CD4-positive, alpha-beta memory T cell (primary cell): ENCODE measurements around the gene SMCHD1. TPM values are rescaled to one million over a fixed set of nuclear protein-coding genes. Genes with fewer than 3 reads are reported as not detected.

Experiments
- CTCF ChIA-PET: fragments of 350-600 bp; sonication (Branson Sonifier 250); formaldehyde crosslinking; loops from one replicate; lab custom pipeline; 2021; ENCODE audit warnings: inconsistent platforms; ENCODE audit not compliant: partially characterized antibody; lab: Charles Lee
- POLR2A ChIA-PET: fragments of 350-600 bp; sonication (Branson Sonifier 250); formaldehyde crosslinking; loops from one replicate; lab custom pipeline; 2021; ENCODE audit not compliant: partially characterized antibody; lab: Charles Lee
- DNase-seq, 5 donors: peaks; one replicate each; pipeline versions ENCODE4 v3.0.0 to v3.0.0-alpha.2; 2020 to 2022; ENCODE audit warnings: mixed read lengths in 1 of 5
- H3K27ac ChIP-seq: one replicate; pipeline ENCODE4 v1.7.0; 2013; ENCODE audit warnings: low read depth, low read length
- H3K27me3 ChIP-seq: 2 replicates; pipeline ENCODE4 v1.7.0; 2013; ENCODE audit warnings: mild to moderate bottlenecking, low read length, moderate library complexity; ENCODE audit not compliant: insufficient read depth
- H3K36me3 ChIP-seq: 2 replicates; pipeline ENCODE4 v1.7.0; 2013; ENCODE audit warnings: mild to moderate bottlenecking, low read length, moderate library complexity; ENCODE audit not compliant: insufficient read depth
- H3K4me1 ChIP-seq: 2 replicates; pipeline ENCODE4 v1.7.0; 2013; ENCODE audit warnings: mild to moderate bottlenecking, low read length, moderate library complexity; ENCODE audit not compliant: insufficient read depth
- H3K4me3 ChIP-seq, 2 donors: one replicate each; pipeline ENCODE4 v1.7.0; 2013; ENCODE audit warnings: low read length in 2 of 2, mild to moderate bottlenecking in 1 of 2
- H3K9me3 ChIP-seq, 2 donors: one replicate each; pipeline ENCODE4 v1.7.0; 2013; ENCODE audit warnings: low read length in 2 of 2, control low read depth in 1 of 2; ENCODE audit not compliant: control insufficient read depth in 1 of 2
- H3K27ac Mint-ChIP-seq, 7 donors: one replicate each; pipeline ENCODE4 v1.8.0; 2020 to 2021; ENCODE audit warnings: mixed read lengths in 7 of 7, mild to moderate bottlenecking in 6 of 7, inconsistent platforms in 3 of 7, moderate library complexity in 3 of 7
- H3K27me3 Mint-ChIP-seq, 2 donors: one replicate each; pipeline ENCODE4 v1.8.0; 2020 to 2021; ENCODE audit warnings: mixed read lengths in 2 of 2
- H3K36me3 Mint-ChIP-seq, 2 donors: one replicate each; pipeline ENCODE4 v1.8.0; 2020 to 2021; ENCODE audit warnings: mixed read lengths in 2 of 2, inconsistent platforms in 1 of 2, mild to moderate bottlenecking in 1 of 2
- H3K4me1 Mint-ChIP-seq, 4 donors: one replicate each; pipeline ENCODE4 v1.8.0; 2020 to 2021; ENCODE audit warnings: mixed read lengths in 4 of 4, mild to moderate bottlenecking in 1 of 4
- H3K4me3 Mint-ChIP-seq, 8 donors: one replicate each; pipeline ENCODE4 v1.8.0; 2020 to 2021; ENCODE audit warnings: mixed read lengths in 8 of 8, mild to moderate bottlenecking in 7 of 8, moderate library complexity in 6 of 8, inconsistent platforms in 3 of 8
- H3K9me3 Mint-ChIP-seq, 8 donors: one replicate each; pipeline ENCODE4 v1.8.0; 2020 to 2021; ENCODE audit warnings: mixed read lengths in 8 of 8, mild to moderate bottlenecking in 5 of 8, inconsistent platforms in 3 of 8, moderate library complexity in 1 of 8
- intact Hi-C: fragments of 100-400 bp; cut with micrococcal nuclease; formaldehyde crosslinking; loops from one replicate; pipeline ENCODE4 v1.15.1; 2023
- polyA plus RNA-seq, 2 donors: library from polyadenylated mRNA; unstranded; fragments of 300-500 nt; fragmentation: Illumina TruSeq; gene quantifications; one replicate each; pipeline ENCODE4 v1.2.3, GENCODE V29; 2021
- total RNA-seq, 2 experiments: library from RNA; stranded (reverse); gene quantifications; one replicate each; pipeline ENCODE4 v1.2.3, GENCODE V29; 2021

Gene SMCHD1
- total and polyA plus RNA-seq, 4 experiments from 2014 or later: 22.1 to 288 (median 164) TPM

DNA sequence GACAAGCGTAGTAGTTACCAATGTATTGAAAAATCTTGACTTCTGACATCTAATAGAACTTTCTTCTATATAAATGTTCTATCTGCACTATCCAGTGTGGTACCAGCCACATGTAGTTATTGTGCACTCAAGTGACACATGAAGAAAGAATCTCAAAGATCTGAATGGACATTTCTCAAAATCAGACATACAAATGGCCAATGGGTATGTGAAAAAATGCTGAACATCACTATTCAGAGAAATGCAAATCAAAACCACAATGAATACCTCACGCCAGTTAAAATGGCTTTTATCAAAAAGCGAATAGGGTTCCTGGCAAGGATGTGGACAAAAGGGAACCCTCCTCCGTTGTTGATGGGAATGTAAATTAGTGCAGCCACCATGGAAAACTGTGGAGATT lies 37.5 kb upstream of the SMCHD1 start:
- peaks cover 3 to 18% of the 10 kb centered on the region in 2 donors for H3K36me3 Mint-ChIP-seq
- no peaks in the 10 kb centered on the region for H3K27me3 Mint-ChIP-seq
- DNase-seq: no peak
- ChIA-PET CTCF (no interaction called here), POLR2A (no interaction called here)
- Histone ChIP-seq H3K9me3 (no peaks in the 10 kb centered on the region), H3K36me3 (no peaks in the 10 kb centered on the region), H3K4me3 (no peak overlapping the region), H3K27me3 (no peaks in the 10 kb centered on the region), H3K4me1 (no peaks in the 10 kb centered on the region), H3K27ac (no peak overlapping the region)
- intact Hi-C loops: no loop called here
- no peak overlapping the region for H3K4me3 Mint-ChIP-seq
- H3K27ac Mint-ChIP-seq: no peak overlapping the region
- peaks cover 0 to 5% (median 2%) of the 10 kb centered on the region in 8 donors for H3K9me3 Mint-ChIP-seq
- H3K4me1 Mint-ChIP-seq: peaks cover 0 to 4% (median under 1%) of the 10 kb centered on the region in 4 donors

GRCh38 chr18:2625217-2625616 lies 30.3 kb upstream of the SMCHD1 start:
- Histone ChIP-seq H3K4me1 (no peaks in the 10 kb centered on the region), H3K9me3 (no peaks in the 10 kb centered on the region), H3K27ac (no peak overlapping the region), H3K36me3 (no peaks in the 10 kb centered on the region), H3K4me3 (no peak overlapping the region), H3K27me3 (no peaks in the 10 kb centered on the region)
- ChIA-PET CTCF (interaction anchor here (3.9 kb wide), 1 partner anchor 11 kb away, joined by 18 read pairs; no protein-coding TSS in a partner anchor), POLR2A (interaction anchor here (0.7 to 1.4 kb wide), 4 partner anchors 11 to 30 kb away, joined by 3 to 9 read pairs (median 5); partner anchors contain the start of gene SMCHD1)
- Mint-ChIP-seq H3K4me3 (no peak overlapping the region), H3K4me1 (peaks cover 6 to 10% (median 8%) of the 10 kb centered on the region in 4 donors), H3K9me3 (no peaks in the 10 kb centered on the region), H3K36me3 (no peaks in the 10 kb centered on the region), H3K27me3 (no peaks in the 10 kb centered on the region), H3K27ac (peak overlapping the region in 2 of 7 donors; percentile 36 to 66)
- DNase-seq: no peak
- intact Hi-C loops: no loop called here

DNA sequence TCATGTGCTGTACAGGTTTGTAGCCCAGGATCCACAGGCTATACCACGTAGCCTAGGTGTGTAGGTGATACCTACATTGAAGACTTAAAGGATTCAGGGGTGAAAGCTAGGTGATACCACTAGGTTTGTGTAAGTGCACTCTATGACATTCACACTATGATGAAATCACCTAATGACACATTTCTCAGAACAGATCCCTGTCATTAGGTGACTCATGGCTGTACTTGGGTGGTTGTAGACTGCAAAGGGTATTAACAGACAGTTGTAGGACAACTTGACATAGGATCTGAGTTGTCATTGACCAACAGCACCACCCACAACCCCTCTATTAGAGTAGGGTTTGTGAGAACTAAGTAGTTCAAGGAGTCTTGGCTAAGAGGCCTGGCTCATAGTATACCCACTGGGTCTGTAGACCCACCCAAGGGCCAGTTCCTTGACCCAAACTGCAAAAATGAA lies 27.7 kb upstream of the SMCHD1 start:
- intact Hi-C loops: no loop called here
- no peaks in the 10 kb centered on the region for H3K27me3 Mint-ChIP-seq
- H3K36me3 Mint-ChIP-seq: peaks cover 0 to 5% of the 10 kb centered on the region in 2 donors
- peaks cover 14 to 29% (median 25%) of the 10 kb centered on the region in 4 donors for H3K4me1 Mint-ChIP-seq
- no peaks in the 10 kb centered on the region for H3K9me3 ChIP-seq
- H3K36me3 ChIP-seq: no peaks in the 10 kb centered on the region
- DNase-seq: no peak
- H3K4me3 Mint-ChIP-seq: peak overlapping the region in 1 of 8 donors; percentile 14
- peaks cover 0 to 5% (median 0%) of the 10 kb centered on the region in 8 donors for H3K9me3 Mint-ChIP-seq
- no peak overlapping the region for H3K27ac ChIP-seq
- ChIA-PET POLR2A (interaction anchor here (1.6 to 3.0 kb wide), 2 partner anchors 9 to 28 kb away, joined by 9 to 30 read pairs; partner anchors contain the start of gene SMCHD1), CTCF (interaction anchor here (1.1 to 3.9 kb wide), 3 partner anchors 9 to 34 kb away, joined by 4 to 18 read pairs (median 4); no protein-coding TSS in a partner anchor)
- H3K27ac Mint-ChIP-seq: peak overlapping the region in 1 of 7 donors; percentile 30
- H3K4me1 ChIP-seq: peaks cover 10% of the 10 kb centered on the region
- H3K27me3 ChIP-seq: no peaks in the 10 kb centered on the region
- H3K4me3 ChIP-seq: no peak overlapping the region

- intact Hi-C loops: no loop called here
These were observed 26.5 kb upstream of the SMCHD1 start for GRCh38 chr18:2629003-2629402.

GRCh38 chr18:2635586-2635985 lies 19.9 kb upstream of the SMCHD1 start:
- H3K27ac Mint-ChIP-seq: peak overlapping the region in 6 of 7 donors; percentile 97 to 99 (median 98)
- H3K4me1 Mint-ChIP-seq: peaks cover 58 to 96% (median 85%) of the 10 kb centered on the region in 4 donors
- H3K4me3 Mint-ChIP-seq: peak overlapping the region in 7 of 8 donors; percentile 28 to 85 (median 47)

More at GRCh38 chr18:2629003-2629402, 26.5 kb upstream of the SMCHD1 start:
- Mint-ChIP-seq H3K27ac (no peak overlapping the region), H3K27me3 (no peaks in the 10 kb centered on the region), H3K9me3 (peaks cover 0 to 5% (median 0%) of the 10 kb centered on the region in 8 donors), H3K4me1 (peaks cover 19 to 41% (median 34%) of the 10 kb centered on the region in 4 donors), H3K4me3 (no peak overlapping the region), H3K36me3 (peaks cover 0 to 5% of the 10 kb centered on the region in 2 donors)
- POLR2A ChIA-PET: no interaction called here
- DNase-seq: no peak
- no peak overlapping the region for H3K4me3 ChIP-seq
- H3K27ac ChIP-seq: no peak overlapping the region
- CTCF ChIA-PET: interaction anchor here (3.9 kb wide), 1 partner anchor 7 kb away, joined by 18 read pairs; no protein-coding TSS in a partner anchor
- H3K9me3 ChIP-seq: no peaks in the 10 kb centered on the region
- H3K27me3 ChIP-seq: no peaks in the 10 kb centered on the region
- H3K36me3 ChIP-seq: no peaks in the 10 kb centered on the region
- H3K4me1 ChIP-seq: peaks cover 22% of the 10 kb centered on the region

DNA sequence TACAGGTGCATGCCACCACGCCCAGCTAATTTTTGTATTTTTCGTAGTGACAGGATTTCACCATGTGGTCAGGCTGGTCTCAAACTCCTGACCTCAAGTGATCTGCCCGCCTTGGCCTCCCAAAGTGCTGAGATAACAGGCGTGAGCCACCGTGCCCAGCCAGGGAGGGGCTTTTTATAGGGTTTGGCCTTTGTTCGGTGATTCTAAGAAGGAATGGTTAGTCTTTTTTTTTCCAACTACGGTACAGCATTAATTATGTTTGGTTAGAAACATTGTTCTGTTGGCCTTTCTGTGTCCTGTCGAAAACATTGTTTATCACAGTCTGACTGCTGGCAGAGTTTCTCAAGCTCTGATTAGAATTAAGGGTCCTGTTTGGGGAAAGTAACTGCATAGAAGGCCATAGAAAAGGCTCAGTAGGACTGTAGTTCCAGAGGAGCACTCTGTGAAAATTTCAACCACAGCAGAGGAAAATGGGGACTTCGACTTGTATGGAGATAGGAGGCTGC lies 19.3 kb upstream of the SMCHD1 start:
- no peaks in the 10 kb centered on the region for H3K36me3 ChIP-seq
- Mint-ChIP-seq H3K9me3 (peaks cover 0 to 8% (median 0%) of the 10 kb centered on the region in 8 donors), H3K4me1 (peaks cover 61 to 100% (median 88%) of the 10 kb centered on the region in 4 donors), H3K36me3 (peaks cover 5 to 6% of the 10 kb centered on the region in 2 donors), H3K27ac (peak overlapping the region in 6 of 7 donors; percentile 97 to 99 (median 98)), H3K27me3 (peaks cover 0 to 2% of the 10 kb centered on the region in 2 donors), H3K4me3 (peak overlapping the region; percentile 81 to 88 (median 85))
- peak overlapping the region; percentile 19 to 31 for H3K4me3 ChIP-seq
- no peak for DNase-seq
- intact Hi-C loops: loop anchor here (1.0 to 5.0 kb wide), 3 partner anchors 31 to 65 kb away; partner anchors contain the start of genes METTL4 and NDC80
- peaks cover 88% of the 10 kb centered on the region for H3K4me1 ChIP-seq
- H3K9me3 ChIP-seq: no peaks in the 10 kb centered on the region
- POLR2A ChIA-PET: interaction anchor here (0.6 to 12.9 kb wide), 40 partner anchors 9 to 812 kb away, joined by 3 to 698 read pairs (median 8); partner anchors contain the start of genes METTL4, MYL12A, MYL12B and NDC80
- H3K27ac ChIP-seq: peak overlapping the region; percentile 87
- CTCF ChIA-PET: interaction anchor here (0.7 to 8.6 kb wide), 21 partner anchors 9 to 89 kb away, joined by 3 to 75 read pairs (median 4); partner anchors contain the start of genes METTL4, NDC80 and SMCHD1
- H3K27me3 ChIP-seq: no peaks in the 10 kb centered on the region

More at GRCh38 chr18:2635586-2635985, 19.9 kb upstream of the SMCHD1 start:
- CTCF ChIA-PET: interaction anchor here (1.2 to 8.6 kb wide), 11 partner anchors 8 to 88 kb away, joined by 3 to 75 read pairs (median 11); partner anchors contain the start of genes METTL4, NDC80 and SMCHD1
- no peak for DNase-seq
- Histone ChIP-seq H3K27ac (peak overlapping the region; percentile 87), H3K36me3 (no peaks in the 10 kb centered on the region), H3K9me3 (no peaks in the 10 kb centered on the region), H3K27me3 (no peaks in the 10 kb centered on the region), H3K4me1 (peaks cover 83% of the 10 kb centered on the region), H3K4me3 (peak overlapping the region; percentile 4 to 31)
- intact Hi-C loops: loop anchor here (5.0 kb wide), 1 partner anchor 48 kb away; no protein-coding TSS in a partner anchor
- H3K27me3 Mint-ChIP-seq: peaks cover 0 to 2% of the 10 kb centered on the region in 2 donors
- peaks cover 0 to 8% (median 0%) of the 10 kb centered on the region in 8 donors for H3K9me3 Mint-ChIP-seq
- POLR2A ChIA-PET: interaction anchor here (1.1 to 12.9 kb wide), 22 partner anchors 8 to 813 kb away, joined by 3 to 698 read pairs (median 11); partner anchors contain the start of genes METTL4, MYL12B, NDC80 and SMCHD1
- H3K36me3 Mint-ChIP-seq: peaks cover 5 to 6% of the 10 kb centered on the region in 2 donors
